Measurements from ENCODE around the gene CHTF8.

DNA sequence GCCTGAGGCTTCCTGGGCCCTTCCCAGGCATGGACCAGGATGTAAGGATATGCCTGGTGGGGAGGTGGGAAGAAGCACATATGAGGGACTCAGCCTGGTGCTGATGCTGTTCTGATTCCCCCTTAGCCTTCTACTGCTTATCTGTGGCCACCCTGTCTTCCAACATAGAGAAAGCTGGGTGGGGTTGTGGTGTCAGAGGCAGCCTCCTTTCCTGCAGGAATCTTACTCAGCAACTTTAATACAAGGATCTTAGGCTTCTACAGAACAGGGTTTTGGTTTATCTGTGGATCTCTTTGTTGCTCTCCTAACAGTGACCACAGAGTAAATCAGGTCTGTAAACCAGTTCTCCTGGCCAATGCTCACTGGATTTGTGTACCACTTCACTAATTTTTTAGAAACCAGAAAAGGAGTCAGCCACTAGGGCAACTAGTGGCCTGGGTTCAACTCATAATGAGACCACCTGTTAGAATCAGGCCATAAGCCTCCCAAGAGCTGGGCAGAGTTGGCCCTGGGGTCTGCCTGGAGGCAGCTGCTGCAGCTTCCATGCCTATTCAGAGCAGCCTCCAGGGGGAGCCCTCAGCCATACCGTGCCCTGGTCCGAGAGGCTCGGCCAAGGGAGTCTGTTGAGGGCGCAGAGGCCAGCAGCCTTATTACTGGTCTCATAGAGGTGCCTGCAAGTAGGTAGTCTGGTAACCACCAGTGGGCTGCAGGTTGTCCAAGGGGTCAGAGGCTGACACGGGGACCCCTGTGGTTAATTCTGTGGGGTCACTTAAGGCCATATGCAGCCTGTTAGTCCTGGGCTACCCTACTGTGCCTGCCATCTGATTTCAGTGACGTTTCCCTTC, 19.9 kb downstream of the CHTF8 start:
- TF ChIP-seq CTCF (IDR thresholded peaks at IDR 0.05; ENCODE audit: low read length) (peak; percentile 84), EZH2 (IDR thresholded peaks at IDR 0.05; ENCODE audit: borderline replicate concordance, low read length) (no peak)
